GM23248 (cell line): ENCODE results near the gene FGD5. TPM values are rescaled to one million over a fixed set of nuclear protein-coding genes. Genes with fewer than 3 reads are reported as not detected.

Source experiments
- DNase-seq: peaks from one replicate; pipeline ENCODE4 v3.0.0-alpha.2; 2015
- H2AFZ ChIP-seq: fragments of 200-600 bp; sonication (generic); 2 replicates; pipeline ENCODE4 v1.6.1; 2016; ENCODE audit warnings: antibody characterized with exemption
- H3F3A ChIP-seq: fragments of 200-600 bp; sonication (generic); 2 replicates; pipeline ENCODE4 v1.6.1; 2016; ENCODE audit warnings: mild to moderate bottlenecking, antibody characterized with exemption, mixed run types; ENCODE audit not compliant: insufficient read depth
- H3K27ac ChIP-seq: fragments of 200-600 bp; sonication (generic); 2 replicates; pipeline ENCODE4 v1.5.1; 2016; ENCODE audit warnings: mild to moderate bottlenecking
- H3K27me3 ChIP-seq: fragments of 200-600 bp; sonication (generic); replicated peaks from 2 replicates; pipeline ENCODE4 v1.6.1; 2016; ENCODE audit warnings: mild to moderate bottlenecking; ENCODE audit not compliant: insufficient read depth
- H3K36me3 ChIP-seq: fragments of 200-600 bp; sonication (generic); 2 replicates; pipeline ENCODE4 v1.6.1; 2016; ENCODE audit warnings: low read depth, mild to moderate bottlenecking
- H3K4me1 ChIP-seq: fragments of 200-600 bp; sonication (generic); 2 replicates; pipeline ENCODE4 v1.6.1; 2016; ENCODE audit warnings: mild to moderate bottlenecking; ENCODE audit not compliant: insufficient read depth
- H3K4me2 ChIP-seq: fragments of 200-600 bp; sonication (generic); one replicate; pipeline ENCODE4 v1.6.1; 2016; ENCODE audit warnings: mild to moderate bottlenecking; ENCODE audit not compliant: unreplicated experiment
- H3K4me3 ChIP-seq: fragments of 200-600 bp; sonication (generic); 2 replicates; pipeline ENCODE4 v1.5.1; 2016; ENCODE audit warnings: mild to moderate bottlenecking
- H3K79me2 ChIP-seq: fragments of 200-600 bp; sonication (generic); 2 replicates; pipeline ENCODE4 v1.6.1; 2016; ENCODE audit warnings: mild to moderate bottlenecking; ENCODE audit not compliant: insufficient read depth
- H3K9ac ChIP-seq: fragments of 200-600 bp; sonication (generic); 2 replicates; pipeline ENCODE4 v1.6.1; 2016; ENCODE audit warnings: mild to moderate bottlenecking
- H3K9me2 ChIP-seq: fragments of 200-600 bp; sonication (generic); 2 replicates; pipeline ENCODE4 v1.6.1; 2016; ENCODE audit warnings: mixed run types, mild to moderate bottlenecking, moderate library complexity; ENCODE audit not compliant: insufficient read depth
- H3K9me3 ChIP-seq: fragments of 200-600 bp; sonication (generic); one replicate; pipeline ENCODE4 v1.6.1; 2017; ENCODE audit warnings: low read depth
- H4K20me1 ChIP-seq: fragments of 200-600 bp; sonication (generic); 2 replicates; pipeline ENCODE4 v1.6.0; 2016; ENCODE audit not compliant: insufficient read depth
- EZH2 ChIP-seq: fragments of 200-600 bp; sonication (generic); IDR thresholded peaks from 2 replicates; pipeline ENCODE4 v1.6.1; 2018; ENCODE audit warnings: antibody characterized with exemption, mild to moderate bottlenecking; ENCODE audit not compliant: insufficient read depth, poor library complexity, severe bottlenecking
- EZH2phosphoT487 ChIP-seq: fragments of 200-600 bp; sonication (generic); IDR thresholded peaks from 2 replicates; pipeline ENCODE4 v1.6.1; 2018; ENCODE audit warnings: antibody characterized with exemption, moderate library complexity, mild to moderate bottlenecking, low read depth; ENCODE audit not compliant: insufficient read depth
- WGBS, 2 experiments: methylation state at CpG; one replicate each; pipeline ENCODE4 v1.1.6; 2015 to 2017; ENCODE audit warnings: low lambda C conversion rate in 2 of 2, low coverage in 1 of 2; ENCODE audit errors: missing lambda C conversion rate in 2 of 2; 5-methylcytosine and 5-hydroxymethylcytosine counted together
- in situ Hi-C: fragments of 300-500 bp; cut with MboI; formaldehyde crosslinking; loops from 2 replicates; pipeline ENCODE4 v1.15.0; 2020
- polyA plus RNA-seq: library from polyadenylated mRNA; unstranded; fragments of >200 nt; fragmentation: Nextera tagmentation; extraction: Ambion mirVana; gene quantifications from 2 replicates; pipeline ENCODE4 v1.2.1, GENCODE V29; 2016
- total RNA-seq: library from RNA; depleted of rRNA; stranded (reverse); fragments of >200 nt; shearing (Covaris generic); gene quantifications from 2 replicates; pipeline ENCODE4 v1.2.3, GENCODE V29; 2014

Gene FGD5
- total and polyA plus RNA-seq, 2 experiments from 2014 or later: not detected

DNA sequence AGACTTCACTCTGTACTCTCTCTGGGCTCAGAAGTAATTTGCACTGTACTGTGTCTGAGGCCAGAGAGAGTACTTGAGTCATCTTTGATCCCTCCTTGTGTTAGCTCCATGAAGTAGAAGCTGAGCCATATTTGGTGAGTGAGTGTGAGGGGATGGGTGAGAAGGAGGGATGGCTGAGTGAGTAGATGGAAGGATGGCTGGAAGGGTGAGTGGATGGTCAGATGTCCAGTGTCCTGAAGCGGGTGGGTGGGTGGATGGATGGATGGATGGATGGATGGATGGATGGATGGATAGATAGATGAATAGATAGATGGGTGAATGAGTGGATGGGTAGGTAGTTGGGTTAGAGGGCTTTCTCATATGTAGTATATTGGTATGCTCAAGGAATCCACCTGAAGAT lies 39.3 kb downstream of the FGD5 start:
- no peaks in the 10 kb centered on the region for H3K9me2 ChIP-seq
- H3K4me2 ChIP-seq: no peak overlapping the region
- H3K9me3 ChIP-seq: no peaks in the 10 kb centered on the region
- in situ Hi-C loops: no loop called here
- H4K20me1 ChIP-seq: no peaks in the 10 kb centered on the region
- no peak overlapping the region for H2AFZ ChIP-seq
- H3K4me3 ChIP-seq: no peak overlapping the region
- H3K9ac ChIP-seq: no peak overlapping the region
- H3K4me1 ChIP-seq: no peaks in the 10 kb centered on the region
- 72 to 89% methylated on average over 1 of the region's 1 CpG for WGBS, 2 experiments
- no peak for TF ChIP-seq EZH2
- no peak for TF ChIP-seq EZH2phosphoT487
- H3F3A ChIP-seq: no peaks in the 10 kb centered on the region
- H3K27me3 ChIP-seq: peaks cover 13% of the 10 kb centered on the region
- H3K79me2 ChIP-seq: no peaks in the 10 kb centered on the region
- H3K36me3 ChIP-seq: no peaks in the 10 kb centered on the region
- no peak overlapping the region for H3K27ac ChIP-seq
- no peak for DNase-seq

- H3K79me2 ChIP-seq: no peaks in the 10 kb centered on the region
- no peak overlapping the region for H3K4me3 ChIP-seq
- no peak overlapping the region for H3K27ac ChIP-seq
- no peak for TF ChIP-seq EZH2
- TF ChIP-seq EZH2phosphoT487: no peak
- DNase-seq: no peak
- no peaks in the 10 kb centered on the region for H3K36me3 ChIP-seq
- H3F3A ChIP-seq: no peaks in the 10 kb centered on the region
- no peaks in the 10 kb centered on the region for H3K9me2 ChIP-seq
- no peak overlapping the region for H3K4me2 ChIP-seq
- H2AFZ ChIP-seq: no peak overlapping the region
- H4K20me1 ChIP-seq: no peaks in the 10 kb centered on the region
- 68 to 74% methylated on average over 4 of the region's 4 CpGs for WGBS, 2 experiments
- H3K27me3 ChIP-seq: peaks cover 4% of the 10 kb centered on the region; the same call in 1 of the 2 replicates
- in situ Hi-C loops: no loop called here
- H3K4me1 ChIP-seq: no peaks in the 10 kb centered on the region
- H3K9ac ChIP-seq: no peak overlapping the region
- H3K9me3 ChIP-seq: no peaks in the 10 kb centered on the region
Measured at GRCh38 chr3:14859880-14860279, 41.1 kb downstream of the FGD5 start.

GRCh38 chr3:14861031-14861430 lies 42.3 kb downstream of the FGD5 start:
- H3K9ac ChIP-seq: no peak overlapping the region
- H3K9me2 ChIP-seq: no peaks in the 10 kb centered on the region
- no peak overlapping the region for H3K4me2 ChIP-seq
- WGBS, 2 experiments: 3 to 8% methylated on average over 7 of the region's 7 CpGs
- H4K20me1 ChIP-seq: no peaks in the 10 kb centered on the region
- peaks cover 4% of the 10 kb centered on the region for H3K27me3 ChIP-seq
- no peaks in the 10 kb centered on the region for H3K79me2 ChIP-seq
- H3F3A ChIP-seq: no peaks in the 10 kb centered on the region
- H2AFZ ChIP-seq: no peak overlapping the region
- H3K4me1 ChIP-seq: no peaks in the 10 kb centered on the region
- DNase-seq: no peak
- no peak for TF ChIP-seq EZH2phosphoT487
- TF ChIP-seq EZH2: no peak
- no peak overlapping the region for H3K4me3 ChIP-seq
- no peaks in the 10 kb centered on the region for H3K36me3 ChIP-seq
- no peak overlapping the region for H3K27ac ChIP-seq
- no peaks in the 10 kb centered on the region for H3K9me3 ChIP-seq
- in situ Hi-C loops: no loop called here

DNA sequence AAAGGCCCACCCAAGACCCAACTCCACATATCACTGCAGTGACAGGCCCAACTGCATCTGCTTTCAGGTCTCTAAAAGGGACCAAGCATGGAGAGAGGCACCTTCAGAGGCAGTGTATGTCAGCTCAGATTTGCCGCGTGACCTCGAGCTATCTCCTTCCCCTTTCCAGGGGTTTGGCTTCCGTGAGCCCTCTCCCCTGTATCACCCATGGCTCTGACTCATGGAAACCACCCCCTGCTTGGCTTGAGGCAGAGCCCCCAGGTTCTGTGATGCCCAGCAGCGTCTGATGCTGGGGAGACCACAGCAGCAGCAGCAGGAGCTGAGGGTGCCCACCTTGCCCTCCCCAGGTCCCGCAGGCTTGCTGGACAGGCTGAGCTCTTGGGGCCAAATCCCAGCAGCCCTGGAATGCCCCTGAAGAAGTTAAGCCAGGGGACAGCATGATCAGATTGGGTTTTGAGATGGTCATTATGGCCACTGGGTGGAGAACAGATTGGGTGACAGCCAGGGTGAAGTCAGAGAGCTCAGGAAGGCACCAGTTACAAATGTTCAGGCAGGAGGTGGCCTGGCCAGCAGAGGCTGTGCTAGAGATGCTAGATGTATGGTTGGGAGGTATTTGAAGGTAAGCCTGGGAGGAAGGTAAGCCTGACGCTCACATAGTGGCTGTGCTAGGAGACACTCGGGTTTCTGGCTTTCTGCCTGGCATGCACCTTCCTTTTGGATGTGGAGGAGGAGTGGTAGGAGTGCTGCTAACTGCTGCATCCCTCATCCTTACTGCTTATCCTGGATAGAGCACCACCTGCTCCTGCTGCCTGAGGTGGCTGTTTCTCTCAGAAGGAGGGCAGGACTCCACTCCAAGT lies 42.9 kb downstream of the FGD5 start:
- 58 to 66% methylated on average over 8 of the region's 8 CpGs for WGBS, 2 experiments
- in situ Hi-C loops: no loop called here
- Histone ChIP-seq H3K9ac (no peak overlapping the region), H3K27ac (no peak overlapping the region), H2AFZ (no peak overlapping the region), H3K9me2 (no peaks in the 10 kb centered on the region), H3F3A (no peaks in the 10 kb centered on the region), H3K4me3 (no peak overlapping the region), H3K27me3 (peaks cover 4% of the 10 kb centered on the region), H3K9me3 (no peaks in the 10 kb centered on the region), H4K20me1 (no peaks in the 10 kb centered on the region), H3K79me2 (no peaks in the 10 kb centered on the region), H3K4me2 (no peak overlapping the region), H3K36me3 (no peaks in the 10 kb centered on the region), H3K4me1 (no peaks in the 10 kb centered on the region)
- DNase-seq: no peak
- no peak for TF ChIP-seq EZH2phosphoT487
- no peak for TF ChIP-seq EZH2
